Glutamatergic neuron (in vitro differentiated cells): ENCODE data around the gene IL21R. TPM values are rescaled to one million over a fixed set of nuclear protein-coding genes. Genes with fewer than 3 reads are reported as not detected.

Experiments used
- DNase-seq: peaks from one replicate; pipeline ENCODE4 v3.0.0; 2022
- H3K27ac Mint-ChIP-seq: one replicate; pipeline ENCODE4 v1.8.0; 2020; ENCODE audit warnings: mild to moderate bottlenecking, mixed read lengths, inconsistent platforms; ENCODE audit not compliant: unreplicated experiment
- H3K27me3 Mint-ChIP-seq: one replicate; pipeline ENCODE4 v1.8.0; 2020; ENCODE audit warnings: mild to moderate bottlenecking, moderate library complexity, mixed read lengths, inconsistent platforms; ENCODE audit not compliant: unreplicated experiment
- H3K36me3 Mint-ChIP-seq: one replicate; pipeline ENCODE4 v1.8.0; 2020; ENCODE audit warnings: mild to moderate bottlenecking, mixed read lengths, inconsistent platforms; ENCODE audit not compliant: unreplicated experiment
- H3K4me1 Mint-ChIP-seq: one replicate; pipeline ENCODE4 v1.8.0; 2020; ENCODE audit warnings: mild to moderate bottlenecking, low read depth, mixed read lengths, inconsistent platforms; ENCODE audit not compliant: unreplicated experiment
- H3K4me3 Mint-ChIP-seq: one replicate; pipeline ENCODE4 v1.8.0; 2020; ENCODE audit warnings: mild to moderate bottlenecking, mixed read lengths, inconsistent platforms; ENCODE audit not compliant: unreplicated experiment
- H3K9me3 Mint-ChIP-seq: one replicate; pipeline ENCODE4 v1.8.0; 2020; ENCODE audit warnings: mild to moderate bottlenecking, moderate library complexity, mixed read lengths, inconsistent platforms; ENCODE audit not compliant: unreplicated experiment
- long read RNA-seq: library from polyadenylated mRNA; unstranded; transcript quantifications from one replicate; pipeline ENCODE4 v2.0.0, GENCODE V29; 2020; ENCODE audit not compliant: unreplicated experiment
- total RNA-seq: library from RNA; stranded (reverse); fragmentation: NEBNext Ultra II Directional; extraction: Animal tissue kit (Norgen Biotek cat#: 25700); gene quantifications from one replicate; pipeline ENCODE4 v1.2.1, GENCODE V29; 2021; ENCODE audit not compliant: unreplicated experiment
- TF ChIP-seq, protein P1 (sequence below): fragments of 200-600 bp; sonication (generic); IDR thresholded peaks from one replicate; pipeline ENCODE4 v1.5.0; 2021; ENCODE audit not compliant: partially characterized antibody, unreplicated experiment

Gene IL21R
- 0.86 TPM for total RNA-seq
- long read RNA-seq, result 0 reads

DNA sequence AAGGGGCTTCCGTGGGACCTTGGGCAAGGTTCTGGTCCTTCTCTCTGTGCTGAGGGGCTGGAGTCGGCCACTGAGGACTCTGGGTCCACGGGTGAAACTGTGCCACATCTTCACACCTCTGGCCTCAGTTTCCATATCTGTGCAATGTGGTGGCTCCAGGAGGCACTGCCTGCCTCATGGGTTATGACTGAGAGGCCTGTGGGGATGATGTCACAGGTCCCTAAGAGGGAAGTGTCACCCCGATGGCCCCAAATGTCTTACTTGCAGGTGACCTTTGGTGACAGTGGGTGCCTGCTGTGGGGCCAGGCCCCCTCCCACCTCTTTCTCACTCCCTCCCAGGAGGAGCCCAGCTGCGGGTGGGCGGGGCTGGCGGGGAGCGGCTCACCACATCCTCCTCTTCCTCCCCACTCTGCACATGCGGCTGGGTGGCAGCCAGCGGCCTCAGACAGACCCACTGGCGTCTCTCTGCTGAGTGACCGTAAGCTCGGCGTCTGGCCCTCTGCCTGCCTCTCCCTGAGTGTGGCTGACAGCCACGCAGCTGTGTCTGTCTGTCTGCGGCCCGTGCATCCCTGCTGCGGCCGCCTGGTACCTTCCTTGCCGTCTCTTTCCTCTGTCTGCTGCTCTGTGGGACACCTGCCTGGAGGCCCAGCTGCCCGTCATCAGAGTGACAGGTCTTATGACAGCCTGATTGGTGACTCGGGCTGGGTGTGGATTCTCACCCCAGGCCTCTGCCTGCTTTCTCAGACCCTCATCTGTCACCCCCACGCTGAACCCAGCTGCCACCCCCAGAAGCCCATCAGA is at the start of gene IL21R:
Gene IL21R (plus strand): TSS at position 407 of the 801 bp plus-strand sequence. CDS start 27,898 bp downstream, outside the sequence.
- H3K9me3 Mint-ChIP-seq, result peaks cover 8% of the 10 kb centered on the region
- H3K36me3 Mint-ChIP-seq, result no peaks in the 10 kb centered on the region
- peaks cover 12% of the 10 kb centered on the region for H3K27me3 Mint-ChIP-seq
- peaks cover 12% of the 10 kb centered on the region for H3K4me1 Mint-ChIP-seq
- DNase-seq, result peak; percentile 76
- TF ChIP-seq, protein P1, sequence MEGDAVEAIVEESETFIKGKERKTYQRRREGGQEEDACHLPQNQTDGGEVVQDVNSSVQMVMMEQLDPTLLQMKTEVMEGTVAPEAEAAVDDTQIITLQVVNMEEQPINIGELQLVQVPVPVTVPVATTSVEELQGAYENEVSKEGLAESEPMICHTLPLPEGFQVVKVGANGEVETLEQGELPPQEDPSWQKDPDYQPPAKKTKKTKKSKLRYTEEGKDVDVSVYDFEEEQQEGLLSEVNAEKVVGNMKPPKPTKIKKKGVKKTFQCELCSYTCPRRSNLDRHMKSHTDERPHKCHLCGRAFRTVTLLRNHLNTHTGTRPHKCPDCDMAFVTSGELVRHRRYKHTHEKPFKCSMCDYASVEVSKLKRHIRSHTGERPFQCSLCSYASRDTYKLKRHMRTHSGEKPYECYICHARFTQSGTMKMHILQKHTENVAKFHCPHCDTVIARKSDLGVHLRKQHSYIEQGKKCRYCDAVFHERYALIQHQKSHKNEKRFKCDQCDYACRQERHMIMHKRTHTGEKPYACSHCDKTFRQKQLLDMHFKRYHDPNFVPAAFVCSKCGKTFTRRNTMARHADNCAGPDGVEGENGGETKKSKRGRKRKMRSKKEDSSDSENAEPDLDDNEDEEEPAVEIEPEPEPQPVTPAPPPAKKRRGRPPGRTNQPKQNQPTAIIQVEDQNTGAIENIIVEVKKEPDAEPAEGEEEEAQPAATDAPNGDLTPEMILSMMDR, result no peak
- peak within 1 kb of the TSS; percentile 63 for H3K4me3 Mint-ChIP-seq
- H3K27ac Mint-ChIP-seq, result peak within 1 kb of the TSS; percentile 83

- H3K9me3 Mint-ChIP-seq, result peaks cover 2% of the 10 kb centered on the region
- no peak overlapping the region for H3K4me3 Mint-ChIP-seq
- H3K36me3 Mint-ChIP-seq, result peaks cover 5% of the 10 kb centered on the region
- no peak overlapping the region for H3K27ac Mint-ChIP-seq
- H3K27me3 Mint-ChIP-seq, result peaks cover 4% of the 10 kb centered on the region
- H3K4me1 Mint-ChIP-seq, result no peaks in the 10 kb centered on the region
- no peak for DNase-seq
- TF ChIP-seq, protein P1, result no peak
These were observed 48.1 kb upstream of the IL21R start for GRCh38 chr16:27353853-27354252.

DNA sequence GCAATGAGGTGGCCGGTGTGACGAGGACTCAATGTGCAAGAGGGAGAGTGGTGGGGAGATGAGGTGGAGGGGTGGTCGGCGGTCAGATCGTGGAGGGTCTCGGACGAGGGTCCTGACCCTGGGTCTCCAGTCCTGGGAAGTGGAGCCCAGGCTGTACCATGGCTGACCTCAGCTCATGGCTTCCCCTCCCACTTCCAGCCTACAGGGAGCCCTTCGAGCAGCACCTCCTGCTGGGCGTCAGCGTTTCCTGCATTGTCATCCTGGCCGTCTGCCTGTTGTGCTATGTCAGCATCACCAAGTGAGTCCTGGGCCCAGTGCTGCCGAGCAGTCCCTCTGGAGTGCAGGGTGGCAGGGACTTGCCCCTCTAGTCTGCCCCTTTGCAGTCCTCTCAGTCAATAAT is 46.4 kb upstream of the IL21R start:
- H3K27me3 Mint-ChIP-seq, result peaks cover 4% of the 10 kb centered on the region
- H3K4me3 Mint-ChIP-seq, result no peak overlapping the region
- no peaks in the 10 kb centered on the region for H3K4me1 Mint-ChIP-seq
- H3K36me3 Mint-ChIP-seq, result peaks cover 5% of the 10 kb centered on the region
- DNase-seq, result no peak
- TF ChIP-seq, protein P1, result no peak
- no peaks in the 10 kb centered on the region for H3K9me3 Mint-ChIP-seq
- H3K27ac Mint-ChIP-seq, result no peak overlapping the region

GRCh38 chr16:27356794-27357193 is 45.2 kb upstream of the IL21R start:
- no peaks in the 10 kb centered on the region for H3K9me3 Mint-ChIP-seq
- no peak overlapping the region for H3K27ac Mint-ChIP-seq
- TF ChIP-seq, protein P1, result no peak
- no peaks in the 10 kb centered on the region for H3K4me1 Mint-ChIP-seq
- no peak for DNase-seq
- peaks cover 5% of the 10 kb centered on the region for H3K36me3 Mint-ChIP-seq
- no peak overlapping the region for H3K4me3 Mint-ChIP-seq
- peaks cover 4% of the 10 kb centered on the region for H3K27me3 Mint-ChIP-seq

DNA sequence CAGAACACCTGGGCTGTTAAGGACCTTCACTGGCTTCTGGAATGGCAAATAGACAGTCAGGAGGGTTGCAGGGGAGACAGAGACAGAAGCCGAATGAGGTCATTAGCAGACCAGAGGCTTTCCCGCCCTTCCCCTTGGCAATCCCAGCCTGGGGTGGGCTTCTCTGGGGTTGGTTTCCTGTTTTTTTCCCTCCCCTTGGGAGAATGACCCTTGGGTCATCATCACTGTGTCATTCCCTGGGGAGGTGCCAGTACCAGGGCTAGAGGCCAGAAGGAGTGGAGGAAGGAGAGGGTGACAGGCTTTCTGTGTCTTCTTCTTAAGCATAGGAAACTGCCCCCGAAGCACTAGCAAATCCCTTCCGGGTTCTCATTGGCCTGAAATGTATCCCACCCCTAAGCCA is 42.9 kb upstream of the IL21R start:
- Mint-ChIP-seq H3K27ac (no peak overlapping the region), H3K4me3 (no peak overlapping the region), H3K27me3 (peaks cover 6% of the 10 kb centered on the region), H3K4me1 (no peaks in the 10 kb centered on the region), H3K9me3 (peaks cover 3% of the 10 kb centered on the region), H3K36me3 (peaks cover 4% of the 10 kb centered on the region)
- TF ChIP-seq, protein P1, result no peak
- DNase-seq, result no peak
